NB4 (cell line): Measurements from ENCODE around the gene UNK.
A peak's percentile ranks its signal among the peaks of the same experiment; 100 is the strongest.

Source experiments
- DNase-seq: peaks from one replicate; pipeline ENCODE4 v3.0.0; 2010; ENCODE audit warnings: low read depth
- H3K4me3 ChIP-seq: one replicate; pipeline ENCODE4 v1.5.1; 2011; ENCODE audit warnings: mild to moderate bottlenecking, low read depth, low read length, moderate library complexity
- MYC ChIP-seq: IDR thresholded peaks from 2 replicates; pipeline ENCODE4 v1.6.1; 2011; ENCODE audit warnings: low read depth, low read length
- POLR2A ChIP-seq: IDR thresholded peaks from 2 replicates; pipeline ENCODE4 v1.6.1; 2011; ENCODE audit warnings: mild to moderate bottlenecking; ENCODE audit not compliant: insufficient read length; ENCODE audit errors: extremely low read depth
- TF ChIP-seq, protein P1 (sequence below): IDR thresholded peaks from one replicate; pipeline ENCODE4 v1.5.1; 2012; ENCODE audit warnings: low read depth, low read length
- TF ChIP-seq, protein P2 (sequence below): IDR thresholded peaks from 2 replicates; pipeline ENCODE4 v1.6.1; 2011; ENCODE audit warnings: low read depth, low read length

UNK gene

DNA sequence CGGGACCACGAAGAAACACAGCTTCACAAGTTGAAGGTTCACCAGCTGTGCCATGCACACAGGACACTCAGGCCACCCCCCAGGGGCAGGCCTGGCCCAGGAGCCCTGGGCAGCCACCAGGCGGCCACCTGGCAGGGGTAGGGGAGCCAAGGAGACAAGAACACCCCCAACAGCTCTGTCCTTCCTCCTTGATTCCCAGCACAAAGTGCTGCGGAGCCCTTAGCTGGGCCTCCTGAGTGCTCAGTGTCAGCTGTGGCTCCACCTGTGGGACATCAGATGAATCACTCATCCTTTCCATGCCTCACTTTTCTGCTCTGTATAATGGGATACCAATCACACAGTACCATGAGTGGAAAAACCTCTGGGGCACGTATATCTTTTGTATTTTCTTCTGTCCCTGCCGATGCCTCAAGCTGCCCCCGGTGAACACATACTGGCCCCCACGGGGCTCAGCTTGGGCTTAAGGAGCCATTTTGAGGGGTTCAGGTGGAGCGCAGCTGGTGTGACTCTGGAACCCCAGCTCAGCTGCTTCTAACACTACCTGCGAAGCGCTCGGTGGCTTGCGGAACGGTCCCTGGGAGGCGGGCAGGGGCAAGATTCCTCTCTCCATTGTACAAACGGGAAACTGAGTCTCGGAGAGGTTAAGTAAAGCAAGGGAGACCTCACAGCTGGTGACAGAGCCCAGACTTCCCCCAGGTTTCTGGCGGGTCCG lies 31.6 kb upstream of the UNK start:
- no peak for TF ChIP-seq POLR2A
- TF ChIP-seq MYC = no peak
- TF ChIP-seq, protein P1, sequence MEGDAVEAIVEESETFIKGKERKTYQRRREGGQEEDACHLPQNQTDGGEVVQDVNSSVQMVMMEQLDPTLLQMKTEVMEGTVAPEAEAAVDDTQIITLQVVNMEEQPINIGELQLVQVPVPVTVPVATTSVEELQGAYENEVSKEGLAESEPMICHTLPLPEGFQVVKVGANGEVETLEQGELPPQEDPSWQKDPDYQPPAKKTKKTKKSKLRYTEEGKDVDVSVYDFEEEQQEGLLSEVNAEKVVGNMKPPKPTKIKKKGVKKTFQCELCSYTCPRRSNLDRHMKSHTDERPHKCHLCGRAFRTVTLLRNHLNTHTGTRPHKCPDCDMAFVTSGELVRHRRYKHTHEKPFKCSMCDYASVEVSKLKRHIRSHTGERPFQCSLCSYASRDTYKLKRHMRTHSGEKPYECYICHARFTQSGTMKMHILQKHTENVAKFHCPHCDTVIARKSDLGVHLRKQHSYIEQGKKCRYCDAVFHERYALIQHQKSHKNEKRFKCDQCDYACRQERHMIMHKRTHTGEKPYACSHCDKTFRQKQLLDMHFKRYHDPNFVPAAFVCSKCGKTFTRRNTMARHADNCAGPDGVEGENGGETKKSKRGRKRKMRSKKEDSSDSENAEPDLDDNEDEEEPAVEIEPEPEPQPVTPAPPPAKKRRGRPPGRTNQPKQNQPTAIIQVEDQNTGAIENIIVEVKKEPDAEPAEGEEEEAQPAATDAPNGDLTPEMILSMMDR = no peak
- TF ChIP-seq, protein P2, sequence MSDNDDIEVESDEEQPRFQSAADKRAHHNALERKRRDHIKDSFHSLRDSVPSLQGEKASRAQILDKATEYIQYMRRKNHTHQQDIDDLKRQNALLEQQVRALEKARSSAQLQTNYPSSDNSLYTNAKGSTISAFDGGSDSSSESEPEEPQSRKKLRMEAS = no peak
- no peak overlapping the region for H3K4me3 ChIP-seq
- DNase-seq = no peak

DNA sequence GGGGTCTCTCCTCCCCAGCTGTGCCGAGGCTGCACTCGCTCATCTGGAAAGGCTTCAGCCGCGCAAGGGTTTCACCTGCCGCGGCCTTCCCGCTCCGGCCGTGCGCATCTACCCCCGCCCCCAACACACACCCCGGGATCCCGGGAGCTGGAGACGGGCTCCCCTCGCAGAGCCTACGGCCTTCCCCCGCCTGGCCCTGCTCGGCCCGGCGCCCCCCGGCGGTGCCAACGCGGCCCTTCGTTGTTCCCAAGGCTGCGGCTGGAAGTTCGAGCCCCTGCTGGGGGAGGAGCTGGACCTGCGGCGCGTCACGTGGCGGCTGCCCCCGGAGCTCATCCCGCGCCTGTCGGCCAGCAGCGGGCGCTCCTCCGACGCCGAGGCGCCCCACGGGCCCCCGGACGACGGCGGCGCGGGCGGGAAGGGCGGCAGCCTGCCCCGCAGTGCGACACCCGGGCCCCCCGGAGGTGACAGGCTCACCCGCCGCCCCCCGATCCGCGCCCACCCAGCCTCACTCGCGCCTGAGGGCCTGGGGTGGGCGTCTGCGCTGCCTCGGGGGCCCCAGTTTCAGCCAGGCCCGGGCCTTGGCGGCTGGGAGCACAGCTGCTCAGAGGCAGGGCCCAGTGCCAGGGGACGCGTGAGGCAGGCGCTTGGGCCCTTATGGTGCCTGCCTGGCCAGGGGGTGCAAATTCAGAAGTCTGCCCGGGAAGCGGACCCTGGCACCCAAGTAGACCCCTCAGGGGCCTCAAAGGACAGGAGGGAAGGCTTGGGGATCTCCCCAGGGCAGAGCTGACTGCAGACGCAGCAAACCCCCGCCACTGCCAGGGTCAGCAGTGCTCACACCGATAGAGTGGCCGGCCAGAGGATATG lies 30.9 kb upstream of the UNK start:
- TF ChIP-seq, protein P1 = peak; percentile 51
- TF ChIP-seq, protein P2 = peak; percentile 86
- TF ChIP-seq MYC = peak; percentile 71
- TF ChIP-seq POLR2A = no peak
- no peak overlapping the region for H3K4me3 ChIP-seq
- DNase-seq = peak; percentile 80

DNA sequence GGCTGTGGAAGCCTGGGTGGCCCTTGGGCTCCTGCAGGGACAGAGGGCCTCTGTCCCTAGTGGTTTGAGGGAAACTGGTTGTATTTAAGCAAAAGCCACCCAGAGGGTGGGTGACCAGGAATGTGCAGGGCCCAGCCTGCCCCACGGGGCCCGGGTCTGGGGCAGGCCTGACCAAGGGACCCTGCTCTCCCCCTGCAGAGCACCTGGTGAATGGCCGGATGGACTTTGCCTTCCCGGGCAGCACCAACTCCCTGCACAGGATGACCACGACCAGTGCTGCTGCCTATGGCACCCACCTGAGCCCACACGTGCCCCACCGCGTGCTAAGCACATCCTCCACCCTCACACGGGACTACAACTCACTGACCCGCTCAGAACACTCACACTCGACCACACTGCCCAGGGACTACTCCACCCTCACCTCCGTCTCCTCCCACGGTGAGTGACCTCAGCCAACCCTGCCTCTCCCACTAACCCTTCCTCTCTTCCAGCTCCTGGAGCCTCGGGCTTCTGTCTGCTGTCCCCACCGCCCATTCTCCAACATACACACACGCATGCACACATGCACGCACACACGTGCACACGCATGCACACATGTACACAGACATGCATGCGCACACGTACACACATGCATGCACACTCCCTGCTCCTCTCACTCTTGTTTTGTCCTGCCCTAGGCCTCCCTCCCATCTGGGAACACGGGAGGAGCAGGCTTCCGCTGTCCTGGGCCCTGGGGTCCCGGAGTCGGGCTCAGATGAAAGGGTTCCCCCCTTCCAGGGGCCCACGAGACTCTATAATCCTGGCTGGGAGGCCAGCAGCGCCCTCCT lies 30.0 kb upstream of the UNK start:
- TF ChIP-seq MYC (no peak), POLR2A (no peak)
- TF ChIP-seq, protein P1 = no peak
- TF ChIP-seq, protein P2 = no peak
- DNase-seq = peak; percentile 37
- H3K4me3 ChIP-seq = no peak overlapping the region

DNA sequence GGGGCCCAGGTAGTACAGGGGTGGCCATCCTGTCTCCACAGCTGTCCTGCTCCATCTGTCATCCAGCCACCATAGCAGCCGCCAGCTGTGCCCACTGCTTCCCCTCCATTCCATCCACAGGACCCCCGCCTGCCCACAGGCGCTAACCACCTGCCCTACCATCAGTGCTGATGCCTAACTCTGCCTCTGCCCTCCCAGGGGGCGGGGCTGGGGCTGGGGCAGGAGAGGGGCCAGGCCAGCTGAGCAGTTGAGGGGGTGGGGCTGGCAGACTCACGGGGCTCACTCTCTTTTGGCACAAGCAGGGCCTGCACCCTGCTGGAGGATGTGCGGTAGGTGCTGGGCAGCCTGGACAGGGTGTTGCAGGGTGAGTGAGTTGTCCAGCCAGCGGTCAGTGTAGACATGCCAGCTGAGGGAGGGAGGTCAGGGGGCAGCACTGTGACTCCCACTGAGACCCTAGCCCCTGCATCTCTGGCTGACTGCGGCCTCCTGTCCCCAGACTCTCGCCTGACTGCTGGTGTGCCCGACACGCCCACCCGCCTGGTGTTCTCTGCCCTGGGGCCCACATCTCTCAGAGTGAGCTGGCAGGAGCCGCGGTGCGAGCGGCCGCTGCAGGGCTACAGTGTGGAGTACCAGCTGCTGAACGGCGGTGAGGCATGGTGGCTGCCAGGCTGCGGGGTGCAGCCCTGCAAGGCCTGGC lies 29.3 kb upstream of the UNK start:
- DNase-seq = no peak
- no peak for TF ChIP-seq POLR2A
- TF ChIP-seq, protein P1 = no peak
- no peak overlapping the region for H3K4me3 ChIP-seq

DNA sequence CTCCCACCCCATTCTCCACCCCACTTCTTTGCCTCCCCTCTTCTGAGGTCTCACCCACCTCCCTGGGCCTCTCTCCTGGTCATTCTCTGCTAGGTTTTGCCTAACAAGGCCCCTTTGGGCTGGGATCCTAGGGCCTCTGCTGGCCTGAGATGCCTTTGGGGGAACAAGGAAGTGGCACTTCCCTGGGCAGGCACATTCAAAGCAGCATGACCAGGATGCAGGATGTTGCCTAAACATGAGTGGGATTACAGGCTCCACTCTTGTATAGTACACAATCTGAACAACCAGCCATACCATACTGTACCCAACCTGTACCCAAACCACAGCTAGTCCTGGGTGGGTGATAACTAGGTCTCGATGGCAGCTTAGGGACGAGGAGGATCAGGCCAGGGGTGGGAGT lies 28.6 kb upstream of the UNK start:
- TF ChIP-seq, protein P2 = no peak
- no peak for TF ChIP-seq MYC
- no peak for TF ChIP-seq POLR2A
- TF ChIP-seq, protein P1 = no peak
- no peak for DNase-seq
- H3K4me3 ChIP-seq = no peak overlapping the region
